K562 (cell line): ENCODE measurements around the gene CCDC85C. TPM values are rescaled to one million over a fixed set of nuclear protein-coding genes. Genes with fewer than 3 reads are reported as not detected.
"Not testable (repeated sequence)": the region's sequence is repeated elsewhere in the genome, so short reads cannot be mapped to it uniquely, and the experiment has no call there.

ENCODE experiments used
- ATAC-seq: fragments of 200-7000 bp; cut with Tn5 transposase; 3 replicates; pipeline ENCODE4 v1.9.1; 2020; ENCODE audit warnings: moderate library complexity
- BruUV-seq: library from RNA; stranded (reverse); fragments of 400-500 nt; replicated peaks from 2 replicates; lab custom pipeline; 2021; lab: Mats Ljungman, UMichigan
- CTCF ChIA-PET: fragments of 300-600 bp; formaldehyde crosslinking; extraction: SDS; loops from one replicate; lab custom pipeline; 2021; ENCODE audit warnings: low intra/inter-chr PET ratio; lab: Yijun Ruan, JAX
- POLR2A ChIA-PET: fragments of 300-600, 350-650 bp; sonication (Branson Sonifier 250); formaldehyde crosslinking; extraction: SDS; loops from one replicate; lab custom pipeline; 2021; ENCODE audit warnings: antibody characterized with exemption, inconsistent platforms; lab: Yijun Ruan, JAX
- DNase-seq, 4 experiments: peaks; one replicate each; pipeline versions ENCODE4 v3.0.0 to v3.0.0-alpha.2; 2011 to 2018; ENCODE audit warnings: low spot score in 3 of 4, mixed read lengths in 3 of 4; ENCODE audit errors: extremely low read depth in 1 of 4
- FAIRE-seq: peaks from 2 replicates; lab custom pipeline; 2011; peaks lifted over from hg19 to GRCh38; lab: Jason Lieb, UNC
- H2AFZ ChIP-seq: 2 replicates; pipeline ENCODE4 v1.6.0; 2011; ENCODE audit warnings: low read depth, low read length, control low read depth, inconsistent platforms
- H3K27ac ChIP-seq: fragments of 200-600 bp; 3 replicates; pipeline ENCODE4 v1.8.0; 2011; ENCODE audit warnings: low read depth, mild to moderate bottlenecking, control low read depth, inconsistent platforms, low read length, moderate library complexity, mixed read lengths; ENCODE audit errors: extremely low read depth
- H3K27me3 ChIP-seq, 2 experiments: fragments of 300-600 bp in 1 of 2; 2 replicates in 1 of 2; 3 replicates in 1 of 2; pipeline versions ENCODE4 v1.6.0 to v1.8.0; 2011; ENCODE audit warnings: inconsistent platforms in 2 of 2, low read length in 2 of 2, mild to moderate bottlenecking in 1 of 2, mixed read lengths in 1 of 2, moderate library complexity in 1 of 2; ENCODE audit not compliant: control insufficient read depth in 2 of 2, insufficient read depth in 2 of 2
- H3K36me3 ChIP-seq: fragments of 300-600 bp; 3 replicates; pipeline ENCODE4 v1.8.0; 2011; ENCODE audit warnings: mild to moderate bottlenecking, low read length, inconsistent platforms; ENCODE audit not compliant: control insufficient read depth, insufficient read depth
- H3K4me1 ChIP-seq, 2 experiments: fragments of 200-600 bp in 1 of 2; replicated peaks in 1 of 2; 2 replicates in 1 of 2; 3 replicates in 1 of 2; pipeline versions ENCODE4 v1.5.1 to v1.8.0; 2011; ENCODE audit warnings: inconsistent platforms in 2 of 2, low read length in 2 of 2, mild to moderate bottlenecking in 1 of 2, mixed read lengths in 1 of 2, moderate library complexity in 1 of 2; ENCODE audit not compliant: control insufficient read depth in 2 of 2, insufficient read depth in 2 of 2
- H3K4me2 ChIP-seq: 2 replicates; pipeline ENCODE4 v1.6.1; 2011; ENCODE audit warnings: low read length, control low read depth, inconsistent platforms, mixed read lengths; ENCODE audit not compliant: insufficient read depth
- H3K4me3 ChIP-seq: fragments of 200-600 bp; sonication (generic), shearing (Covaris generic); 2 replicates; pipeline ENCODE4 v1.5.1; 2016; ENCODE audit warnings: control low read depth, inconsistent platforms
- H3K79me2 ChIP-seq: fragments of 200-600 bp; 3 replicates; pipeline ENCODE4 v1.8.0; 2011; ENCODE audit warnings: low read length, inconsistent platforms; ENCODE audit not compliant: control insufficient read depth, insufficient read depth
- H3K9ac ChIP-seq, 2 experiments: 2 replicates each; pipeline versions ENCODE4 v1.6.0 to v1.6.1; 2011; ENCODE audit warnings: low read depth in 2 of 2, low read length in 2 of 2, control low read depth in 1 of 2, inconsistent platforms in 1 of 2, mild to moderate bottlenecking in 1 of 2, mixed read lengths in 1 of 2; ENCODE audit not compliant: insufficient read depth in 1 of 2
- H3K9me1 ChIP-seq: one replicate; pipeline ENCODE4 v1.6.0; 2011; ENCODE audit warnings: inconsistent platforms, mild to moderate bottlenecking, low read length, moderate library complexity; ENCODE audit not compliant: control insufficient read depth, insufficient read depth
- H3K9me3 ChIP-seq: replicated peaks from 2 replicates; pipeline ENCODE4 v1.5.1; 2011; ENCODE audit warnings: low read depth, low read length, inconsistent platforms; ENCODE audit not compliant: control insufficient read depth, insufficient read depth
- H4K20me1 ChIP-seq: replicated peaks from 2 replicates; pipeline ENCODE4 v1.6.1; 2011; ENCODE audit warnings: low read length, inconsistent platforms, mixed read lengths; ENCODE audit not compliant: control insufficient read depth, insufficient read depth
- CBFA2T3 ChIP-seq: fragments of 450-650 bp; IDR thresholded peaks from 2 replicates; pipeline ENCODE4 v1.6.1; 2017
- NCOA2 ChIP-seq, 2 experiments: fragments of 450-650 bp; IDR thresholded peaks; 2 replicates each; pipeline ENCODE4 v1.6.1; 2018; ENCODE audit warnings: mild to moderate bottlenecking in 2 of 2, moderate library complexity in 1 of 2; ENCODE audit not compliant: partially characterized antibody in 2 of 2
- USF2 ChIP-seq: sonication (generic); formaldehyde crosslinking; IDR thresholded peaks from 2 replicates; pipeline ENCODE4 v1.5.0; 2020; ENCODE audit warnings: missing genetic modification reagents
- ZFPM2 ChIP-seq: fragments of 250-450 bp; sonication (Bioruptor Pico); IDR thresholded peaks from 2 replicates; pipeline ENCODE4 v1.5.1; 2022; ENCODE audit warnings: mild to moderate bottlenecking
- ZNF121 ChIP-seq: sonication (generic); formaldehyde crosslinking; conservative IDR thresholded peaks from 2 replicates; pipeline ENCODE4 v1.8.0; 2022; ENCODE audit warnings: missing genetic modification reagents
- ZNF785 ChIP-seq: fragments of 250-450 bp; sonication (Bioruptor Pico); IDR thresholded peaks from 2 replicates; pipeline ENCODE4 v1.4.0; 2020; ENCODE audit warnings: mild to moderate bottlenecking
- WGBS: fragments of 100-300 bp; shearing (Covaris generic); methylation state at CpG from one replicate; pipeline ENCODE4 v1.1.6; 2016; ENCODE audit warnings: low coverage, mixed read lengths; ENCODE audit not compliant: insufficient coverage; ENCODE audit errors: missing lambda C conversion rate; 5-methylcytosine and 5-hydroxymethylcytosine counted together
- in situ Hi-C: fragments of 300-500 bp; cut with MboI; formaldehyde crosslinking; loops from 4 replicates; pipeline ENCODE4 v1.15.0; 2018; ENCODE audit warnings: inconsistent platforms, mixed read lengths
- intact Hi-C: fragments of 100-400 bp; cut with micrococcal nuclease; formaldehyde crosslinking; loops from 2 replicates; pipeline ENCODE4 v1.14.2; 2022
- polyA plus RNA-seq, 8 experiments: library from polyadenylated mRNA; depleted of rRNA in 4 of 8; stranded (reverse) in 5 of 8; unstranded in 3 of 8; fragments of >200 nt; fragmentation: Nextera tagmentation in 2 of 8; fragmentation: Illumina TruSeq in 1 of 8; extraction: Ambion mirVana in 2 of 8; extraction: Trizol in 1 of 8; gene quantifications; 2 replicates each; pipeline versions ENCODE4 v1.2.1 to v1.2.3, GENCODE V29; 2011 to 2014; ENCODE audit warnings: inconsistent platforms in 1 of 8, missing spikeins in 1 of 8
- total RNA-seq, 7 experiments: library from RNA; depleted of rRNA in 6 of 7; stranded (reverse); fragments of >200 nt in 6 of 7; fragmentation: Illumina TruSeq in 2 of 7; extraction: Trizol in 2 of 7; gene quantifications; 2 replicates each; pipeline versions ENCODE4 v1.2.1 to v1.2.3, GENCODE V29; 2011 to 2021; ENCODE audit warnings: low replicate concordance in 1 of 7

The CCDC85C gene
- total and polyA plus RNA-seq, 9 of the 15 experiments (the other 6 are each of a cell fraction or from before 2014, with no cell fraction given): 0.18 to 22.0 (median 6.3) TPM

GRCh38 chr14:99643343-99643742 is 39.3 kb upstream of the CCDC85C start (continued):
- TF ChIP-seq USF2: no peak
- no peak for TF ChIP-seq ZNF785 (CRISPR knock-in tag)
- no peak for TF ChIP-seq NCOA2 (IDR thresholded peaks at IDR 0.05; ENCODE audit: partially characterized antibody in 2 of 2)
- TF ChIP-seq ZNF121 (CRISPR knock-in tag): no peak
- TF ChIP-seq ZFPM2: no peak
- TF ChIP-seq CBFA2T3: peak; percentile 30; the same call in 1 of the 2 replicates

GRCh38 chr14:99642771-99643170 is 38.8 kb upstream of the CCDC85C start:
- 65% methylated on average over 5 of the region's 5 CpGs for WGBS
- ATAC-seq, H3K36me3 ChIP-seq, H3K79me2 ChIP-seq, H3K9me1 ChIP-seq, H2AFZ ChIP-seq, DNase-seq, H3K4me3 ChIP-seq, H3K9ac ChIP-seq, FAIRE-seq, H3K9me3 ChIP-seq, in situ Hi-C loops, intact Hi-C loops, POLR2A ChIA-PET, H4K20me1 ChIP-seq, H3K27ac ChIP-seq, CTCF ChIA-PET, H3K4me2 ChIP-seq, H3K4me1 ChIP-seq, BruUV-seq: not testable (repeated sequence)
- peaks cover 0 to 40% of the 10 kb centered on the region in 2 experiments; a peak in 2 of 5 replicates for H3K27me3 ChIP-seq
